ENCODE results near the gene AP4S1.

AP4S1 gene

DNA sequence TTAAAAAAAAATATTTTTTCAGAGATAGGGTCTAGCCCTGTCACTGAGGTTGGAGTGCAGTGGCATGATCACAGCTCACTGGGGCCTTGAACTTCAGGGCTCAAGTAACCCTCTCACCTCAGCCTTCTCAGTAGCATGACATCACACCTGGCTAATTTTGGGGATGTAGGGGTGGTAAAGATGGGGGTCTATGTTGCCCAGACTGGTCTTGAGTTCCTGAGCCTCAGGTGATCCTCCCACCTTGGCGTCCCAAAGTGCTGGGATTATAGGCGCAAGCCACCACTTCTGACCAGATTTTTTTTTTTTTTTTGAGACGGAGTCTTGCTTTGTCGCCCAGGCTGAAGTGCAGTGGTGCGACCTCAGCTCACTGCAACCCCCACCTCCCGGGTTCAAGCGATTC, 101.2 kb downstream of the AP4S1 start:
- Histone ChIP-seq H3K4me3 (ENCODE audit: control insufficient read depth in 1 of 7, extremely low read depth in 1 of 7, insufficient read depth in 4 of 7, low read depth in 2 of 7, low read length in 6 of 7) (no peak overlapping the region), H3K27ac (ENCODE audit: insufficient read depth in 1 of 2, low read depth in 1 of 2, low read length in 2 of 2, poor library complexity in 1 of 2, severe bottlenecking in 2 of 2) (no peak overlapping the region), H3K27me3 (replicated peaks in 2 of 5; ENCODE audit: control insufficient read depth in 4 of 5, insufficient read depth in 5 of 5, low read length in 4 of 5) (no peaks in the 10 kb centered on the region), H3K4me1 (ENCODE audit: control extremely low read depth in 1 of 4, control insufficient read depth in 4 of 4, insufficient read depth in 4 of 4, low read length in 3 of 4) (peaks cover 0 to 10% (median 2%) of the 10 kb centered on the region in 4 experiments), H3K9me3 (ENCODE audit: control extremely low read depth in 1 of 5, control insufficient read depth in 4 of 5, insufficient read depth in 2 of 5, low read depth in 1 of 5, low read length in 4 of 5) (no peaks in the 10 kb centered on the region), H3K36me3 (ENCODE audit: control insufficient read depth in 4 of 4, insufficient read depth in 4 of 4, low read length in 3 of 4) (peaks cover 10 to 68% (median 51%) of the 10 kb centered on the region in 4 experiments)
- ChIA-PET POLR2A (no interaction called here), CTCF (interaction anchor here (1.1 kb wide), 1 partner anchor 26 kb away, joined by 3 read pairs; no protein-coding TSS in a partner anchor)
- WGBS (ENCODE audit: insufficient coverage): 96% methylated on average over 4 of the region's 7 CpGs
- DNase-seq: no peak

DNA sequence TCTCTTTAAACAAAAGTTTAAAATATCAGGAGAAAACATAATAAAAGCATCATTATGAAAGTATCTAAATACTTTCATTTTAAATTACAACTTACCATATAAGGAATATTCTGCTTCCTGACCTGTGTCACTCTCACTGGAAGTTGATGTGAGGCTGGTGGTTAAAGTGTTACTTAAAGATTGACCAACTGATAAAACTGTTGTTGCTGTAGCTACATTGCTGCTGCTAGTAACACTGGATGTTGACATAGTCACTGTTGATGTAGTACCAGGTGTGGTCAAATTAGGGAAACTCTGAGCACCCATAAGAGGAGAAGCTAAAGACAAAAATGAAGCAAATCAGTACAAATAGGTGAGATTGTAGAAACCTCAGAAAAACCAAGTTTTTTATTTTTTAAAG, 102.2 kb downstream of the AP4S1 start:
- no peak overlapping the region for H3K4me3 ChIP-seq (ENCODE audit: control insufficient read depth in 1 of 7, extremely low read depth in 1 of 7, insufficient read depth in 4 of 7, low read depth in 2 of 7, low read length in 6 of 7)
- POLR2A ChIA-PET: interaction anchor here (0.6 kb wide), 1 partner anchor 270 kb away, joined by 4 read pairs; no protein-coding TSS in a partner anchor
- H3K27me3 ChIP-seq (replicated peaks in 2 of 5; ENCODE audit: control insufficient read depth in 4 of 5, insufficient read depth in 5 of 5, low read length in 4 of 5): no peaks in the 10 kb centered on the region
- H3K36me3 ChIP-seq (ENCODE audit: control insufficient read depth in 4 of 4, insufficient read depth in 4 of 4, low read length in 3 of 4): peaks cover 8 to 67% (median 47%) of the 10 kb centered on the region in 4 experiments
- CTCF ChIA-PET: interaction anchor here (0.8 to 1.5 kb wide), 4 partner anchors 11 to 473 kb away, joined by 3 to 4 read pairs (median 3); no protein-coding TSS in a partner anchor
- H3K27ac ChIP-seq (ENCODE audit: insufficient read depth in 1 of 2, low read depth in 1 of 2, low read length in 2 of 2, poor library complexity in 1 of 2, severe bottlenecking in 2 of 2): peak overlapping the region; percentile 28 to 55
- peak; percentile 32 to 91 (median 87) for DNase-seq
- peaks cover 0 to 10% (median 2%) of the 10 kb centered on the region in 4 experiments for H3K4me1 ChIP-seq (ENCODE audit: control extremely low read depth in 1 of 4, control insufficient read depth in 4 of 4, insufficient read depth in 4 of 4, low read length in 3 of 4)
- no peaks in the 10 kb centered on the region for H3K9me3 ChIP-seq (ENCODE audit: control extremely low read depth in 1 of 5, control insufficient read depth in 4 of 5, insufficient read depth in 2 of 5, low read depth in 1 of 5, low read length in 4 of 5)

DNA sequence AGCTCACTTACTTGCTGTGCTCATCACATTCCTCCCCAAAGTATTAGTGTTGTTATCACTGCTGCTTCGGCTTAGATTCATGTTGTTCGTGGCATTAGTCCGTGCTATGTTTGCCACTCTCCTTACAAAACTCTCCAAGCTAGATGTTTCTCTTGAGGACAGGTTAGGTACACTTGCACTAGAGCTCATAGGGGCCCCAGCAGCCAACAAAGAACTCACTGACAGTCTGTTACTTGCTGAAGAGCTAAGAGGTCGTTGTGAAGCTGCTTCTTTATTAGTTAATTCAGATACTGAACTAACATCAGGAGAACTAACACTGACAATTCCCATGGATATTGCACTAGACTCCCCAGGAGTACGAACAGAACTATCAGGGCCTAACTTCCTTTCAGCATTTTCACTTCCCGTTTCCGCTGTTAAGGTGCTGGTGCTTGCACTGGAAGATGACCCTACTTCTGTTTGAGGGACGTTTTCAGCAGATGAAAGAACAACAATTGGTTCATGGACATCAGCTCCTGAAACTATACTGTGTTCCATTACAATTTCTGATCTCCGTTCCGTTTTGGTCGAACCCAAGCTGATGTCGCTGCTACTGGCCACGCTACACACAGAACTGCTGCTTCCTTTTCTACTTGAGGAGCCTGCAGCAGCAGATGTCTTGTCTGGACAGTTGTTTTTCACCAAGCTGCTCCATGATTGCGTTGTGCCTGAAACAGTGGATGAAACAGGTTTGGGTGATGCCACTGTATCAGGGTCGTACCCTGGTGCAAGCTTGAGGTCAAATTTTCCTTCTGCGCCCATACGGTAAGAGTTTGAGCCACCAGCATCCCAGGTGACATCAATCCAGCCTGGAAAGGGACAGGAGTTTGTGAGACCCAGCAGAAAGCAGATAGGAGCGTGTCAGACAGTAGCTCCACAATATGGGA, 103.4 kb downstream of the AP4S1 start:
- 97% methylated on average over 15 of the region's 18 CpGs for WGBS (ENCODE audit: insufficient coverage)
- Histone ChIP-seq H3K9me3 (ENCODE audit: control extremely low read depth in 1 of 5, control insufficient read depth in 4 of 5, insufficient read depth in 2 of 5, low read depth in 1 of 5, low read length in 4 of 5) (no peaks in the 10 kb centered on the region), H3K27ac (ENCODE audit: insufficient read depth in 1 of 2, low read depth in 1 of 2, low read length in 2 of 2, poor library complexity in 1 of 2, severe bottlenecking in 2 of 2) (peak overlapping the region; percentile 48 to 55), H3K36me3 (ENCODE audit: control insufficient read depth in 4 of 4, insufficient read depth in 4 of 4, low read length in 3 of 4) (peaks cover 10 to 67% (median 48%) of the 10 kb centered on the region in 4 experiments), H3K27me3 (replicated peaks in 2 of 5; ENCODE audit: control insufficient read depth in 4 of 5, insufficient read depth in 5 of 5, low read length in 4 of 5) (no peaks in the 10 kb centered on the region), H3K4me3 (ENCODE audit: control insufficient read depth in 1 of 7, extremely low read depth in 1 of 7, insufficient read depth in 4 of 7, low read depth in 2 of 7, low read length in 6 of 7) (no peak overlapping the region), H3K4me1 (ENCODE audit: control extremely low read depth in 1 of 4, control insufficient read depth in 4 of 4, insufficient read depth in 4 of 4, low read length in 3 of 4) (peaks cover 0 to 10% (median 2%) of the 10 kb centered on the region in 4 experiments)
- ChIA-PET POLR2A (no interaction called here), CTCF (interaction anchor here (0.6 to 1.5 kb wide), 4 partner anchors 10 to 474 kb away, joined by 3 read pairs; no protein-coding TSS in a partner anchor)
- peak in 2 of 3 donors; percentile 2 to 4 for DNase-seq

DNA sequence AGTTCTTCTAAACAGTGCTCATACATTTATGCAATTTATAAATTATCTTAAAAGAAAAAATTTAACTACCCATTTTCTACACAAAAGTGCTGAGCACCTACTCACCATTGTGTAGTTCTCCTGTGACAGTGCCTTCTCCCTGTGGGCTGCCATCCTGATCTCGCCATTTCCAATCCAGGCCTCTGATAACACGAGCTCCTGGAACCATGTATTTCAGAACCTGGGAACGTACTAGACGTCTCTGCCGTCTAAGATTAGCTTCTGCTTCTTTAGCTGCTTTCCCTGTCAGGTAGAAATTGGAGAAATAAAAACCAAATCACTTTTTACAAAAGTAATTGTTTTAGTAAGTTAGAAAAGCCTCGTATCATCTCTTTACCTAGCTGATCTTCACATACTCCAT, 107.7 kb downstream of the AP4S1 start:
- Histone ChIP-seq H3K4me3 (ENCODE audit: control insufficient read depth in 1 of 7, extremely low read depth in 1 of 7, insufficient read depth in 4 of 7, low read depth in 2 of 7, low read length in 6 of 7) (no peak overlapping the region), H3K27ac (ENCODE audit: insufficient read depth in 1 of 2, low read depth in 1 of 2, low read length in 2 of 2, poor library complexity in 1 of 2, severe bottlenecking in 2 of 2) (no peak overlapping the region), H3K4me1 (ENCODE audit: control extremely low read depth in 1 of 4, control insufficient read depth in 4 of 4, insufficient read depth in 4 of 4, low read length in 3 of 4) (peaks cover 0 to 5% (median 2%) of the 10 kb centered on the region in 4 experiments), H3K9me3 (ENCODE audit: control extremely low read depth in 1 of 5, control insufficient read depth in 4 of 5, insufficient read depth in 2 of 5, low read depth in 1 of 5, low read length in 4 of 5) (no peaks in the 10 kb centered on the region), H3K27me3 (replicated peaks in 2 of 5; ENCODE audit: control insufficient read depth in 4 of 5, insufficient read depth in 5 of 5, low read length in 4 of 5) (no peaks in the 10 kb centered on the region), H3K36me3 (ENCODE audit: control insufficient read depth in 4 of 4, insufficient read depth in 4 of 4, low read length in 3 of 4) (peaks cover 7 to 77% (median 54%) of the 10 kb centered on the region in 4 experiments)
- ChIA-PET CTCF (interaction anchor here (1.0 kb wide), 2 partner anchors 31 to 34 kb away, joined by 3 read pairs; no protein-coding TSS in a partner anchor), POLR2A (no interaction called here)
- DNase-seq: no peak
- 100% methylated on average over 2 of the region's 6 CpGs for WGBS (ENCODE audit: insufficient coverage)

DNA sequence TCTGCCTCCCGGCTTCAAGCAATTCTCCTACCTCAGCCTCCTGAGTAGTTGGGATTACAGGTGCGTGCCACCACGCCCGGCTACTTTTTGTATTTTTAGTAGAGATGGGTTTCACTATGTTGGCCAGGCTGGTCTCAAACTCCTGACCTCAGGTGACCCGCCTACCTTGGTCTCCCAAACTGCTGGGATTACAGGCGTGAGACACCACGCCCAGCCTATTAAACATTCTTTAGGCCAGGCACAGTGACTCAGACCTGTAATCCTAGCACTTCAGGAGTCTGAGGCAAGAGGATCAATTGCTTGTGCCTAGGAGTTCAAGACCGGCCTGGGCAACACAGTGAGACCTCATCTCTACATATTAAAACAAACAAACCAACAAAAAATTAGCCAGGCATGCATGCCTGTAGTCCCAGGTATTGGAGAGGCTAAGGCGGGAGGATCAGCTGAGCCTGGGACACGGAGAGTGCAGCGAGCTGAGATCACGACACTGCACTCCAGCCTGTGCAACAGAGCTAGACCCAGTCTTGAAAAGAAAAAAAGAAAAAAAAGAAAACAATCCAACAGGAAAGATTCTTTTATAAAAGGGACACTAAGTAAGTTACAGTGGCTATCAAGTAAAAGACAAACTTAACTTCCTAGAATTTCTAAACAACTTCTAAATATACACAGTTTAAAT, 111.9 kb downstream of the AP4S1 start:
- DNase-seq: no peak
- peaks cover 18 to 82% (median 55%) of the 10 kb centered on the region in 4 experiments for H3K36me3 ChIP-seq (ENCODE audit: control insufficient read depth in 4 of 4, insufficient read depth in 4 of 4, low read length in 3 of 4)
- ChIA-PET CTCF (interaction anchor here (1.1 kb wide), 1 partner anchor 19 kb away, joined by 6 read pairs; no protein-coding TSS in a partner anchor), POLR2A (no interaction called here)
- H3K4me3 ChIP-seq (ENCODE audit: control insufficient read depth in 1 of 7, extremely low read depth in 1 of 7, insufficient read depth in 4 of 7, low read depth in 2 of 7, low read length in 6 of 7): no peak overlapping the region
- no peaks in the 10 kb centered on the region for H3K9me3 ChIP-seq (ENCODE audit: control extremely low read depth in 1 of 5, control insufficient read depth in 4 of 5, insufficient read depth in 2 of 5, low read depth in 1 of 5, low read length in 4 of 5)
- WGBS (ENCODE audit: insufficient coverage): 100% methylated on average over 4 of the region's 12 CpGs
- no peaks in the 10 kb centered on the region for H3K4me1 ChIP-seq (ENCODE audit: control extremely low read depth in 1 of 4, control insufficient read depth in 4 of 4, insufficient read depth in 4 of 4, low read length in 3 of 4)
- H3K27ac ChIP-seq (ENCODE audit: insufficient read depth in 1 of 2, low read depth in 1 of 2, low read length in 2 of 2, poor library complexity in 1 of 2, severe bottlenecking in 2 of 2): no peak overlapping the region
- H3K27me3 ChIP-seq (replicated peaks in 2 of 5; ENCODE audit: control insufficient read depth in 4 of 5, insufficient read depth in 5 of 5, low read length in 4 of 5): no peaks in the 10 kb centered on the region

DNA sequence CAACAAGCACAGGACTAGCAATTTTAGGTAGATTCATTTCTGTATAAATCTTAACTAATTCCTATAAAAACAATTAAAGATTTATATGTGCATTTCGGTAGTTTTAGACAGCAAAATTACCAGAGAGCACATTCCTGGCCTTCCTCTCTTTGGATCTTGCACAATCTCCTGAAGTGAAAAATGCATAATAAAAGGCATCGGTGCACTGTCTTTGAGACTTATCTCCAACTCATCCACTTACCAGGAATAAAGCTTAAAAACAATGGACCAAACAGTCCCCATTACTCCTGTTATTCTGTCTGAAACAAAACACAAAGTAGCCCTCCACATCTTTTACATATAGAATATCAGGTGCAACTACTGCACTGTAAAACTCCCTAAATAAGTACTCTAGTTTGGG, 112.9 kb downstream of the AP4S1 start:
- H3K27ac ChIP-seq (ENCODE audit: insufficient read depth in 1 of 2, low read depth in 1 of 2, low read length in 2 of 2, poor library complexity in 1 of 2, severe bottlenecking in 2 of 2): no peak overlapping the region
- no peak for DNase-seq
- peaks cover 22 to 81% (median 51%) of the 10 kb centered on the region in 4 experiments for H3K36me3 ChIP-seq (ENCODE audit: control insufficient read depth in 4 of 4, insufficient read depth in 4 of 4, low read length in 3 of 4)
- no peaks in the 10 kb centered on the region for H3K27me3 ChIP-seq (replicated peaks in 2 of 5; ENCODE audit: control insufficient read depth in 4 of 5, insufficient read depth in 5 of 5, low read length in 4 of 5)
- H3K4me3 ChIP-seq (ENCODE audit: control insufficient read depth in 1 of 7, extremely low read depth in 1 of 7, insufficient read depth in 4 of 7, low read depth in 2 of 7, low read length in 6 of 7): no peak overlapping the region
- no peaks in the 10 kb centered on the region for H3K4me1 ChIP-seq (ENCODE audit: control extremely low read depth in 1 of 4, control insufficient read depth in 4 of 4, insufficient read depth in 4 of 4, low read length in 3 of 4)
- POLR2A ChIA-PET: no interaction called here
- CTCF ChIA-PET: interaction anchor here (0.7 to 1.1 kb wide), 2 partner anchors 10 to 20 kb away, joined by 3 to 6 read pairs; no protein-coding TSS in a partner anchor
- no peaks in the 10 kb centered on the region for H3K9me3 ChIP-seq (ENCODE audit: control extremely low read depth in 1 of 5, control insufficient read depth in 4 of 5, insufficient read depth in 2 of 5, low read depth in 1 of 5, low read length in 4 of 5)
- 100% methylated on average over 1 of the region's 2 CpGs for WGBS (ENCODE audit: insufficient coverage)
